Endodermal cell (in vitro differentiated cells): ENCODE data around the gene MFAP3L. TPM values are rescaled to one million over a fixed set of nuclear protein-coding genes. Genes with fewer than 3 reads are reported as not detected.

Experiments
- DNase-seq: peaks from one replicate; pipeline ENCODE4 v3.0.0-alpha.2; 2017
- H3K27ac ChIP-seq: 2 replicates; pipeline ENCODE4 v1.5.1; 2013; ENCODE audit warnings: mild to moderate bottlenecking, low read depth, low read length, moderate library complexity
- H3K27me3 ChIP-seq: 2 replicates; pipeline ENCODE4 v1.6.1; 2013; ENCODE audit warnings: mild to moderate bottlenecking, low read length, moderate library complexity; ENCODE audit not compliant: insufficient read depth, control insufficient read depth, poor library complexity, severe bottlenecking
- H3K36me3 ChIP-seq: 2 replicates; pipeline ENCODE4 v1.7.0; 2013; ENCODE audit warnings: mild to moderate bottlenecking, low read length, moderate library complexity; ENCODE audit not compliant: control insufficient read depth, insufficient read depth
- H3K4me1 ChIP-seq: one replicate; pipeline ENCODE4 v1.7.0; 2013; ENCODE audit warnings: low read length; ENCODE audit not compliant: control insufficient read depth, insufficient read depth
- H3K4me3 ChIP-seq: 2 replicates; pipeline ENCODE4 v1.5.1; 2013; ENCODE audit warnings: mild to moderate bottlenecking, low read length, moderate library complexity
- H3K9ac ChIP-seq: 2 replicates; pipeline ENCODE4 v1.6.1; 2013; ENCODE audit warnings: mild to moderate bottlenecking, low read length, moderate library complexity; ENCODE audit not compliant: poor library complexity, severe bottlenecking; ENCODE audit errors: extremely low read depth
- H3K9me3 ChIP-seq: 2 replicates; pipeline ENCODE4 v1.6.1; 2013; ENCODE audit warnings: mild to moderate bottlenecking, low read length, moderate library complexity; ENCODE audit not compliant: control insufficient read depth
- H3K27ac Mint-ChIP-seq: 2 replicates; pipeline ENCODE4 v1.8.0; 2020; ENCODE audit warnings: mixed read lengths
- H3K27me3 Mint-ChIP-seq: 2 replicates; pipeline ENCODE4 v1.8.0; 2021; ENCODE audit warnings: mild to moderate bottlenecking, mixed read lengths; ENCODE audit not compliant: insufficient read depth
- H3K36me3 Mint-ChIP-seq: 2 replicates; pipeline ENCODE4 v1.8.0; 2020; ENCODE audit warnings: low read depth, mixed read lengths
- H3K4me1 Mint-ChIP-seq: 2 replicates; pipeline ENCODE4 v1.8.0; 2020; ENCODE audit warnings: mixed read lengths
- H3K4me3 Mint-ChIP-seq: 2 replicates; pipeline ENCODE4 v1.8.0; 2020; ENCODE audit warnings: mild to moderate bottlenecking, moderate library complexity, mixed read lengths
- H3K9me3 Mint-ChIP-seq: 2 replicates; pipeline ENCODE4 v1.8.0; 2020; ENCODE audit warnings: mild to moderate bottlenecking, mixed read lengths
- WGBS, 2 experiments: methylation state at CpG; one replicate each; pipeline versions ENCODE4 v1.1.5 to v1.1.7; 2013; ENCODE audit warnings: missing lambda C conversion rate in 2 of 2, mixed read lengths in 1 of 2; ENCODE audit not compliant: insufficient coverage in 1 of 2, insufficient read length in 1 of 2; 5-methylcytosine and 5-hydroxymethylcytosine counted together
- total RNA-seq, 2 donors: library from RNA; stranded (reverse); fragmentation: NEBNext Ultra II Directional in 1 of 2; extraction: Animal tissue kit (Norgen Biotek cat#: 25700) in 1 of 2; gene quantifications; 2 replicates in 1 of 2; 3 replicates in 1 of 2; pipeline ENCODE4 v1.2.1, GENCODE V29; 2021
- TF ChIP-seq, protein P1 (sequence below): fragments of 200-600 bp; sonication (generic); conservative IDR thresholded peaks from 2 replicates; pipeline ENCODE4 v1.5.0; 2021; ENCODE audit warnings: antibody characterized with exemption, mild to moderate bottlenecking

The MFAP3L gene
- total RNA-seq, 2 donors from 2014 or later = 19.6 to 25.3 TPM

GRCh38 chr4:170009291-170009690 lies 16.9 kb downstream of the MFAP3L start:
- Histone ChIP-seq H3K9ac (no peak overlapping the region), H3K27me3 (no peaks in the 10 kb centered on the region), H3K4me1 (peaks cover 10% of the 10 kb centered on the region), H3K4me3 (no peak overlapping the region), H3K27ac (no peak overlapping the region), H3K9me3 (peaks cover 14% of the 10 kb centered on the region), H3K36me3 (no peaks in the 10 kb centered on the region)
- Mint-ChIP-seq H3K27ac (no peak overlapping the region), H3K4me3 (no peak overlapping the region), H3K36me3 (peaks cover 14% of the 10 kb centered on the region), H3K9me3 (peaks cover 9% of the 10 kb centered on the region), H3K27me3 (no peaks in the 10 kb centered on the region), H3K4me1 (peaks cover 39% of the 10 kb centered on the region)
- WGBS, 2 experiments = 95% methylated on average over 4 of the region's 4 CpGs; no CpG with 5 or more reads in 1 of the 2 experiments
- TF ChIP-seq, protein P1, sequence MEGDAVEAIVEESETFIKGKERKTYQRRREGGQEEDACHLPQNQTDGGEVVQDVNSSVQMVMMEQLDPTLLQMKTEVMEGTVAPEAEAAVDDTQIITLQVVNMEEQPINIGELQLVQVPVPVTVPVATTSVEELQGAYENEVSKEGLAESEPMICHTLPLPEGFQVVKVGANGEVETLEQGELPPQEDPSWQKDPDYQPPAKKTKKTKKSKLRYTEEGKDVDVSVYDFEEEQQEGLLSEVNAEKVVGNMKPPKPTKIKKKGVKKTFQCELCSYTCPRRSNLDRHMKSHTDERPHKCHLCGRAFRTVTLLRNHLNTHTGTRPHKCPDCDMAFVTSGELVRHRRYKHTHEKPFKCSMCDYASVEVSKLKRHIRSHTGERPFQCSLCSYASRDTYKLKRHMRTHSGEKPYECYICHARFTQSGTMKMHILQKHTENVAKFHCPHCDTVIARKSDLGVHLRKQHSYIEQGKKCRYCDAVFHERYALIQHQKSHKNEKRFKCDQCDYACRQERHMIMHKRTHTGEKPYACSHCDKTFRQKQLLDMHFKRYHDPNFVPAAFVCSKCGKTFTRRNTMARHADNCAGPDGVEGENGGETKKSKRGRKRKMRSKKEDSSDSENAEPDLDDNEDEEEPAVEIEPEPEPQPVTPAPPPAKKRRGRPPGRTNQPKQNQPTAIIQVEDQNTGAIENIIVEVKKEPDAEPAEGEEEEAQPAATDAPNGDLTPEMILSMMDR = no peak
- no peak for DNase-seq

- Mint-ChIP-seq H3K4me1 (peaks cover 41% of the 10 kb centered on the region), H3K27ac (peak overlapping the region; percentile 23), H3K9me3 (peaks cover 9% of the 10 kb centered on the region), H3K36me3 (peaks cover 14% of the 10 kb centered on the region), H3K27me3 (no peaks in the 10 kb centered on the region), H3K4me3 (no peak overlapping the region)
- Histone ChIP-seq H3K4me1 (peaks cover 12% of the 10 kb centered on the region), H3K27me3 (no peaks in the 10 kb centered on the region), H3K9me3 (peaks cover 14% of the 10 kb centered on the region), H3K4me3 (no peak overlapping the region), H3K27ac (no peak overlapping the region), H3K36me3 (no peaks in the 10 kb centered on the region), H3K9ac (no peak overlapping the region)
- WGBS, 2 experiments = 95 to 96% methylated on average over 10 of the region's 10 CpGs
- no peak for DNase-seq
- TF ChIP-seq, protein P1 = no peak
Observed at GRCh38 chr4:170008801-170009200, 17.4 kb downstream of the MFAP3L start.

DNA sequence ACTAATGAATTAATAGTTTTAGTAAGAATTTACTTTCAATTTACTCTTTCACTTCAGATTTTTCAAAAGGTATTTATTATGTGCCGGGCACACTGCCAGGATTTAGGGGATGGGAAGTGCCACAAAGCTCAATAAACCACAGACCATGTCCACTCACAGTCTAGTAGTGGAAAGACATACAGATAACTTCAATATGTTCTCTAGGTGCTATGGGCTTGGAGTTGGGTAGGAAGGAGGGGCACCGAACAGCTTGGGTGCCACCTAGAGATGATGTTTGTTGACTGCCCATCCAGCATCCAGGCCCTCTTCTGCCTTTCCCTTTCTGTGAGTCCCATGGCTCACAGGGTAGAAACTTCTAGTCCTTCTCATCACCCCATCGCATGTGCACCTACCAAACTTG lies 17.8 kb downstream of the MFAP3L start:
- H3K4me3 Mint-ChIP-seq = no peak overlapping the region
- Histone ChIP-seq H3K9ac (no peak overlapping the region), H3K4me1 (peaks cover 12% of the 10 kb centered on the region), H3K4me3 (no peak overlapping the region), H3K27me3 (no peaks in the 10 kb centered on the region), H3K9me3 (peaks cover 14% of the 10 kb centered on the region), H3K27ac (no peak overlapping the region), H3K36me3 (no peaks in the 10 kb centered on the region)
- H3K9me3 Mint-ChIP-seq = peaks cover 9% of the 10 kb centered on the region
- 83 to 94% methylated on average over 1 to 3 of the region's 3 CpGs for WGBS, 2 experiments
- TF ChIP-seq, protein P1 = no peak
- peaks cover 14% of the 10 kb centered on the region for H3K36me3 Mint-ChIP-seq
- H3K27me3 Mint-ChIP-seq = no peaks in the 10 kb centered on the region
- H3K27ac Mint-ChIP-seq = peak overlapping the region; percentile 23
- peaks cover 43% of the 10 kb centered on the region for H3K4me1 Mint-ChIP-seq
- no peak for DNase-seq
